HG02943 (cell line): ENCODE measurements around the gene PDE4A.
"Not testable (repeated sequence)": the region's sequence is repeated elsewhere in the genome, so short reads cannot be mapped to it uniquely, and the experiment has no call there.

Experiments used
- ATAC-seq: cut with Tn5 transposase; IDR thresholded peaks from one replicate; pipeline ENCODE4 v1.9.1; 2021; ENCODE audit warnings: mild to moderate bottlenecking, low read depth, moderate library complexity; ENCODE audit not compliant: unreplicated experiment

The PDE4A gene

GRCh38 chr19:10461047-10461949 is 41.0 kb downstream of the PDE4A start:
- ATAC-seq: peak; percentile 78

- ATAC-seq: not testable (repeated sequence)
Observed at GRCh38 chr19:10462042-10462441, 41.7 kb downstream of the PDE4A start.

- ATAC-seq: no peak
Observed at GRCh38 chr19:10462557-10462956, 42.2 kb downstream of the PDE4A start.

GRCh38 chr19:10464456-10464855 is 44.1 kb downstream of the PDE4A start:
- no peak for ATAC-seq

GRCh38 chr19:10467104-10467706 is 46.9 kb downstream of the PDE4A start:
- no peak for ATAC-seq

- ATAC-seq: no peak
Observed at GRCh38 chr19:10468133-10468532, 47.8 kb downstream of the PDE4A start.

- ATAC-seq: no peak
Observed at GRCh38 chr19:10471909-10472308, 51.6 kb downstream of the PDE4A start.

- no peak for ATAC-seq
Observed at GRCh38 chr19:10473192-10473591, 52.9 kb downstream of the PDE4A start.

- ATAC-seq: no peak
Observed at GRCh38 chr19:10474962-10475451, 54.7 kb downstream of the PDE4A start.

- ATAC-seq: no peak
Observed at GRCh38 chr19:10478476-10478875, 58.1 kb downstream of the PDE4A start.

GRCh38 chr19:10478903-10479384 is 58.6 kb downstream of the PDE4A start:
- ATAC-seq: no peak

GRCh38 chr19:10486551-10486950 is 66.2 kb downstream of the PDE4A start:
- ATAC-seq: no peak

- no peak for ATAC-seq
Observed at GRCh38 chr19:10491472-10492047, 71.2 kb downstream of the PDE4A start.

GRCh38 chr19:10497371-10497770 is 77.0 kb downstream of the PDE4A start:
- ATAC-seq: no peak

- ATAC-seq: no peak
Observed at GRCh38 chr19:10499550-10500246, 79.4 kb downstream of the PDE4A start.

- ATAC-seq: no peak
Observed at GRCh38 chr19:10500247-10500592, 79.9 kb downstream of the PDE4A start.

- peak; percentile 42 for ATAC-seq
Observed at GRCh38 chr19:10501971-10502523, 81.7 kb downstream of the PDE4A start.

- peak; percentile 68 for ATAC-seq
Observed at GRCh38 chr19:10502524-10503001, 82.2 kb downstream of the PDE4A start.

- no peak for ATAC-seq
Observed at GRCh38 chr19:10503002-10503789, 82.9 kb downstream of the PDE4A start, which contains the start of gene KEAP1. KEAP1 (minus strand) TSS chr19:10503356; CDS start chr19:10500033, 3,323 bp downstream.
